ENCODE data around the gene AATK. TPM values are rescaled to one million over a fixed set of nuclear protein-coding genes. Genes with fewer than 3 reads are reported as not detected.

The AATK gene
- total RNA-seq, 6 donors from 2014 or later: 39.2 to 144 (median 92.2) TPM

- peak; percentile 67 to 71 for ATAC-seq (ENCODE audit: low FRiP score in 2 of 2)
- WGBS, 2 donors: 66 to 72% methylated on average over 19 to 27 of the region's 27 CpGs
- TF ChIP-seq POLR2A (IDR thresholded peaks at IDR 0.05) (no peak), EP300 (IDR thresholded peaks at IDR 0.05) (no peak), POLR2AphosphoS5 (IDR thresholded peaks at IDR 0.05) (no peak)
- TF ChIP-seq, protein P1, sequence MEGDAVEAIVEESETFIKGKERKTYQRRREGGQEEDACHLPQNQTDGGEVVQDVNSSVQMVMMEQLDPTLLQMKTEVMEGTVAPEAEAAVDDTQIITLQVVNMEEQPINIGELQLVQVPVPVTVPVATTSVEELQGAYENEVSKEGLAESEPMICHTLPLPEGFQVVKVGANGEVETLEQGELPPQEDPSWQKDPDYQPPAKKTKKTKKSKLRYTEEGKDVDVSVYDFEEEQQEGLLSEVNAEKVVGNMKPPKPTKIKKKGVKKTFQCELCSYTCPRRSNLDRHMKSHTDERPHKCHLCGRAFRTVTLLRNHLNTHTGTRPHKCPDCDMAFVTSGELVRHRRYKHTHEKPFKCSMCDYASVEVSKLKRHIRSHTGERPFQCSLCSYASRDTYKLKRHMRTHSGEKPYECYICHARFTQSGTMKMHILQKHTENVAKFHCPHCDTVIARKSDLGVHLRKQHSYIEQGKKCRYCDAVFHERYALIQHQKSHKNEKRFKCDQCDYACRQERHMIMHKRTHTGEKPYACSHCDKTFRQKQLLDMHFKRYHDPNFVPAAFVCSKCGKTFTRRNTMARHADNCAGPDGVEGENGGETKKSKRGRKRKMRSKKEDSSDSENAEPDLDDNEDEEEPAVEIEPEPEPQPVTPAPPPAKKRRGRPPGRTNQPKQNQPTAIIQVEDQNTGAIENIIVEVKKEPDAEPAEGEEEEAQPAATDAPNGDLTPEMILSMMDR (IDR thresholded peaks at IDR 0.05): peak; percentile 64 to 80 (median 73)
- no peaks in the 10 kb centered on the region for H3K9me3 ChIP-seq
- H3K27me3 ChIP-seq: no peaks in the 10 kb centered on the region
- peaks cover 4 to 42% (median 24%) of the 10 kb centered on the region in 4 donors for H3K4me1 ChIP-seq
- peaks cover 0 to 11% (median 2%) of the 10 kb centered on the region in 4 donors for H3K36me3 ChIP-seq
- peak; percentile 61 to 63 for DNase-seq
- H3K4me3 ChIP-seq: no peak overlapping the region
- peak overlapping the region in 1 of 4 donors; percentile 55 for H3K27ac ChIP-seq
Measured at GRCh38 chr17:81200695-81201580, 34.9 kb upstream of the AATK start.

- Histone ChIP-seq H3K9me3 (no peaks in the 10 kb centered on the region), H3K36me3 (peaks cover 0 to 16% (median 2%) of the 10 kb centered on the region in 4 donors), H3K4me3 (no peak overlapping the region), H3K27ac (peak overlapping the region in 1 of 4 donors; percentile 55), H3K4me1 (peaks cover 4 to 42% (median 24%) of the 10 kb centered on the region in 4 donors), H3K27me3 (no peaks in the 10 kb centered on the region)
- DNase-seq (peak in 1 of 2 donors; percentile 71), ATAC-seq (ENCODE audit: low FRiP score in 2 of 2) (no peak)
- TF ChIP-seq EP300 (IDR thresholded peaks at IDR 0.05): no peak
- TF ChIP-seq, protein P1 (IDR thresholded peaks at IDR 0.05): no peak
- TF ChIP-seq POLR2AphosphoS5 (IDR thresholded peaks at IDR 0.05): no peak
- TF ChIP-seq POLR2A (IDR thresholded peaks at IDR 0.05): no peak
- WGBS, 2 donors: 87 to 94% methylated on average over 3 to 18 of the region's 18 CpGs
Measured at GRCh38 chr17:81200201-81200600, 34.2 kb upstream of the AATK start.

GRCh38 chr17:81199482-81199830, 33.4 kb upstream of the AATK start:
- ATAC-seq (ENCODE audit: low FRiP score in 2 of 2): no peak
- H3K4me1 ChIP-seq: peaks cover 4 to 42% (median 24%) of the 10 kb centered on the region in 4 donors

DNA sequence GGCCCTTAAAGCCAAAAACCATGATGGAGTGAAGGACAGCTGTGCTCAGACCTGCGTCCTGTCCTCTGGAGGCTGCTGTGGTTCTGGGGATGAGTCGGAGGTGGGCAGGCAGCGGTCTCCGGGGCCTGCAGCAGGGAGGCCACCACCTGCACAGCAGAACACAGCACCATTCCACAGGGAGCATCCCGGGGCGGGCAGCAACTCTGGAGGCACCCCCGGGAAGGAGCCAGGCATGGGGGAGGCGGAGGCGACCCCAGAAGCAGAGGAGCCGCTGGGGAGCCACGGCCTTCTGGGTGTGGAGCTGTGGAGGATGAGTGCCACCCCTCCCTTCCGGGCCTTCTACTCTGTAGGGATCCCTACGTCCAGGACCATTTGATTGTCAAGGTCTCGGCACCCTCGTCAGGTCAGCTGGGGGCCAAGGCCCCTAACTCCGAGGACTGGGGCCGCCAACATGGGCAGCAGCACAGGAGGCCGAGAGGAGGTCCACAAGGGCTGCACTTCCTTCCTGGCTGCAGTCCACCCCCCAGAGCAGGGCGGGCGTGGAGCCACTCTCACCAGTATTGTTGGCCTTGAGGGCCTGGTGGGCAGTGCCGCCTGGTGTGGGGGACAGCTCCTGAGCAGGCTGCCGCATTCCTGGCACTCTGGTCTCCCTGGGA, 32.9 kb upstream of the AATK start:
- Histone ChIP-seq H3K4me1 (peaks cover 4 to 42% (median 26%) of the 10 kb centered on the region in 4 donors), H3K9me3 (no peaks in the 10 kb centered on the region), H3K27ac (peak overlapping the region in 2 of 4 donors; percentile 17 to 55), H3K36me3 (peaks cover 0 to 20% (median 1%) of the 10 kb centered on the region in 4 donors), H3K4me3 (no peak overlapping the region), H3K27me3 (no peaks in the 10 kb centered on the region)
- ATAC-seq (ENCODE audit: low FRiP score in 2 of 2): no peak
- TF ChIP-seq EP300 (IDR thresholded peaks at IDR 0.05): no peak
- TF ChIP-seq, protein P1 (IDR thresholded peaks at IDR 0.05): no peak
- no peak for TF ChIP-seq POLR2A (IDR thresholded peaks at IDR 0.05)
- TF ChIP-seq POLR2AphosphoS5 (IDR thresholded peaks at IDR 0.05): no peak
- DNase-seq: peak in 1 of 2 donors; percentile 66
- WGBS, 2 donors: 88% methylated on average over 17 of the region's 22 CpGs; no CpG with 5 or more reads in 1 of the 2 donors

More at GRCh38 chr17:81199482-81199830, 33.4 kb upstream of the AATK start:
- H3K36me3 ChIP-seq: peaks cover 0 to 20% (median 1%) of the 10 kb centered on the region in 4 donors
- H3K9me3 ChIP-seq: no peaks in the 10 kb centered on the region
- H3K27me3 ChIP-seq: no peaks in the 10 kb centered on the region
- TF ChIP-seq EP300 (IDR thresholded peaks at IDR 0.05) (no peak), POLR2AphosphoS5 (IDR thresholded peaks at IDR 0.05) (no peak), POLR2A (IDR thresholded peaks at IDR 0.05) (no peak)
- TF ChIP-seq, protein P1 (IDR thresholded peaks at IDR 0.05): no peak
- DNase-seq: peak in 1 of 2 donors; percentile 75
- 95 to 99% methylated on average over 8 to 18 of the region's 18 CpGs for WGBS, 2 donors
- peak overlapping the region in 2 of 4 donors; percentile 17 to 55 for H3K27ac ChIP-seq
- H3K4me3 ChIP-seq: no peak overlapping the region

Data from upper lobe of left lung (tissue), 6 donors.